Measurements from ENCODE around the gene ARID3A. TPM values are rescaled to one million over a fixed set of nuclear protein-coding genes. Genes with fewer than 3 reads are reported as not detected.

The ARID3A gene
- total and polyA plus RNA-seq, 2 of the 4 experiments (the other 2 are of a cell fraction) = 16.0 to 23.1 TPM

DNA sequence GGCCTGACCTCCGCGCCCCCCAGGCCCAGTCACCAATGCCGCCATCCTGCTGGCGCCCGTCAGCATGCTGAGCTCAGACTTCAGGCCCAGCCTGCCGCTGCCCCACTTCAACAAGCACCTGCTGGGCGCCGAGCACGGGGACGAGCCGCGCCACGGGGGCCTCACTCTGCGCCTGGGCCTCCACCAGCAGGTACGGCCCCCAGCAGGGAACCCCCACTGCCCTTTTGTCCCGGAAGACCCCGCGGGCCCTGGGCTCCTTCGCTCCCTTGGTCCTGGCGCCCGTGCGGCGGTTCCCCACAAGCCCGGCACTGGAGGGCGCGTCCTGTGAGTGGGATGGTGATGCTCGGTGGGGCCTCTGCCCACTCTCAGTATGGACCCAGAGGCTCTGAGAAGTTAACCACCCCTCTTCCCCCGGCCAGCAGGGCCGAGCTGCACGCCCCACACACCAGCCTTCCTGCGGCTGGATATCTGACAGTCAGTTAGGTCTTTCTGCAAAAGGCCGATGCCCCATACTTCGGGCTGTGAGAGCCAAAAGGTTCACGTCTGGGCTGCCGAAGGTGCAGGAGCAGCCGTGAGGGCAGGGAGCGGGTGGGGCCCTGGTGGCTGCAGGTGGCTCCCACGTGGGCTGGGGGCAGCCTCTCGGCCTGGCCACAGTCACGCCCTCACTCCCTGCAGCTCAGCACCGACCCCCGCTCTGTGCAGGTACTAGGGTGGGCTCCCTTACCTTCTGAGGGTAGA, 66.3 kb downstream of the ARID3A start:
- Histone ChIP-seq H2BK120ac (ENCODE audit: low read depth, low read length) (no peak overlapping the region), H3K18ac (ENCODE audit: low read depth, low read length) (no peak overlapping the region), H3K23ac (ENCODE audit: low read depth, low read length) (no peak overlapping the region), H3K14ac (replicated peaks; ENCODE audit: low read depth, low read length) (no peak overlapping the region), H3K27me3 (ENCODE audit: control insufficient read depth, insufficient read depth, low read length) (peaks cover 13% of the 10 kb centered on the region), H2AK9ac (replicated peaks; ENCODE audit: low read depth, low read length, poor library complexity) (no peak overlapping the region), H3K9me3 (ENCODE audit: control insufficient read depth, insufficient read depth, low read length) (no peaks in the 10 kb centered on the region), H4K20me1 (ENCODE audit: insufficient read depth, low read length) (no peaks in the 10 kb centered on the region; the same call in 1 of the 2 replicates), H2AK5ac (ENCODE audit: low read depth, low read length) (no peak overlapping the region), H4K8ac (ENCODE audit: low read depth in 2 of 2, low read length in 2 of 2) (no peak overlapping the region), H3K4me3 (ENCODE audit: insufficient read depth, low read depth, low read length) (no peak overlapping the region), H3K9ac (ENCODE audit: low read depth, low read length) (no peak overlapping the region), H2BK5ac (ENCODE audit: low read depth, low read length, poor library complexity, severe bottlenecking) (no peak overlapping the region), H3K4me1 (ENCODE audit: control insufficient read depth, insufficient read depth, low read length) (peaks cover 5% of the 10 kb centered on the region), H3K56ac (ENCODE audit: extremely low read depth, insufficient read depth, low read length) (no peak overlapping the region), H3K79me1 (ENCODE audit: low read depth in 1 of 2, low read length in 2 of 2) (peaks cover 0 to 5% of the 10 kb centered on the region in 2 experiments; a peak in 2 of 4 replicates), H2AFZ (replicated peaks; ENCODE audit: low read length, poor library complexity) (no peak overlapping the region), H2BK15ac (ENCODE audit: low read depth, low read length) (no peak overlapping the region), H3K36me3 (ENCODE audit: control insufficient read depth, insufficient read depth, low read length) (peaks cover 46% of the 10 kb centered on the region), H3K9me1 (ENCODE audit: insufficient read depth, low read length) (no peaks in the 10 kb centered on the region), H3K4ac (ENCODE audit: low read depth, low read length) (no peak overlapping the region), H4K91ac (ENCODE audit: insufficient read depth, low read depth, low read length) (no peak overlapping the region), H2BK20ac (ENCODE audit: low read depth, low read length) (no peak overlapping the region), H3K4me2 (ENCODE audit: low read depth, low read length) (no peak overlapping the region), H3K27ac (ENCODE audit: insufficient read depth, low read length) (no peak overlapping the region), H4K5ac (ENCODE audit: low read depth, low read length) (no peak overlapping the region)
- WGBS, 2 experiments (ENCODE audit: extremely low coverage in 2 of 2, insufficient read length in 1 of 2) = 91% methylated on average over 6 of the region's 42 CpGs; no CpG with 5 or more reads in 1 of the 2 experiments
- POLR2A ChIA-PET (ENCODE audit: unreplicated experiment) = no interaction called here
- CTCF ChIA-PET = no interaction called here
- in situ Hi-C loops (cut with MboI; ENCODE audit: low sequenced_read_pairs) = no loop called here
- no peak for DNase-seq
- no TSS peak for BruUV-seq (replicated peaks)
- ATAC-seq (ENCODE audit: low read depth) = no peak
- TF ChIP-seq, protein P1, sequence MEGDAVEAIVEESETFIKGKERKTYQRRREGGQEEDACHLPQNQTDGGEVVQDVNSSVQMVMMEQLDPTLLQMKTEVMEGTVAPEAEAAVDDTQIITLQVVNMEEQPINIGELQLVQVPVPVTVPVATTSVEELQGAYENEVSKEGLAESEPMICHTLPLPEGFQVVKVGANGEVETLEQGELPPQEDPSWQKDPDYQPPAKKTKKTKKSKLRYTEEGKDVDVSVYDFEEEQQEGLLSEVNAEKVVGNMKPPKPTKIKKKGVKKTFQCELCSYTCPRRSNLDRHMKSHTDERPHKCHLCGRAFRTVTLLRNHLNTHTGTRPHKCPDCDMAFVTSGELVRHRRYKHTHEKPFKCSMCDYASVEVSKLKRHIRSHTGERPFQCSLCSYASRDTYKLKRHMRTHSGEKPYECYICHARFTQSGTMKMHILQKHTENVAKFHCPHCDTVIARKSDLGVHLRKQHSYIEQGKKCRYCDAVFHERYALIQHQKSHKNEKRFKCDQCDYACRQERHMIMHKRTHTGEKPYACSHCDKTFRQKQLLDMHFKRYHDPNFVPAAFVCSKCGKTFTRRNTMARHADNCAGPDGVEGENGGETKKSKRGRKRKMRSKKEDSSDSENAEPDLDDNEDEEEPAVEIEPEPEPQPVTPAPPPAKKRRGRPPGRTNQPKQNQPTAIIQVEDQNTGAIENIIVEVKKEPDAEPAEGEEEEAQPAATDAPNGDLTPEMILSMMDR (conservative IDR thresholded peaks at IDR 0.05; ENCODE audit: low read depth, low read length) = no peak
- no peak for TF ChIP-seq ELK1 (IDR thresholded peaks at IDR 0.05; ENCODE audit: borderline replicate concordance, low read depth, low read length)
- TF ChIP-seq MAFK (IDR thresholded peaks at IDR 0.05; ENCODE audit: low read depth, low read length) = no peak
- TF ChIP-seq CHD1 (IDR thresholded peaks at IDR 0.05; ENCODE audit: low read depth, low read length) = no peak
- TF ChIP-seq RFX5 (IDR thresholded peaks at IDR 0.05; ENCODE audit: low read depth, low read length) = no peak
- TF ChIP-seq POLR2A (IDR thresholded peaks at IDR 0.05; ENCODE audit: low read depth, low read length) = no peak
- no peak for TF ChIP-seq USF2 (IDR thresholded peaks at IDR 0.05; ENCODE audit: low read depth, low read length)
- no peak for TF ChIP-seq BHLHE40 (IDR thresholded peaks at IDR 0.05; ENCODE audit: low read depth, low read length)
- TF ChIP-seq MXI1 (IDR thresholded peaks at IDR 0.05; ENCODE audit: borderline replicate concordance, low read depth, low read length) = no peak
- TF ChIP-seq CEBPB (IDR thresholded peaks at IDR 0.05; ENCODE audit: low read depth, low read length) = no peak
- no peak for TF ChIP-seq SMC3 (IDR thresholded peaks at IDR 0.05; ENCODE audit: low read depth, low read length)
- no peak for TF ChIP-seq NFE2L2 (IDR thresholded peaks at IDR 0.05; ENCODE audit: low read depth, low read length)
- no peak for TF ChIP-seq RAD21 (IDR thresholded peaks at IDR 0.05; ENCODE audit: low read length)
- TF ChIP-seq MAZ (IDR thresholded peaks at IDR 0.05; ENCODE audit: borderline replicate concordance, low read depth, low read length) = no peak
- dilution Hi-C loops (cut with HindIII; ENCODE audit: low sequenced_read_pairs, unreplicated experiment) = no loop called here
- intact Hi-C loops (cut with micrococcal nuclease) = no loop called here

All from IMR-90 (cell line).